Gastroesophageal sphincter (tissue), 3 donors: Measurements from ENCODE around the gene DNAL4.

ENCODE experiments used
- CTCF ChIP-seq, 4 experiments: fragments of 200-600 bp in 2 of 4; fragments of 450-650 bp in 2 of 4; sonication (generic) in 1 of 4; IDR thresholded peaks; one replicate each; pipeline ENCODE4 v1.5.1; 2017 to 2019; ENCODE audit warnings: antibody characterized with exemption in 4 of 4, mild to moderate bottlenecking in 2 of 4, moderate library complexity in 2 of 4
- EP300 ChIP-seq: sonication (generic); formaldehyde crosslinking; IDR thresholded peaks from one replicate; pipeline ENCODE4 v1.6.1; 2017; ENCODE audit warnings: antibody characterized with exemption, mild to moderate bottlenecking
- POLR2A ChIP-seq, 2 donors: fragments of 450-650 bp; IDR thresholded peaks; one replicate each; pipeline ENCODE4 v1.6.1; 2017; ENCODE audit warnings: antibody characterized with exemption in 2 of 2, mild to moderate bottlenecking in 2 of 2, moderate library complexity in 1 of 2
- POLR2AphosphoS5 ChIP-seq: sonication (generic); formaldehyde crosslinking; IDR thresholded peaks from one replicate; pipeline ENCODE4 v1.6.1; 2017; ENCODE audit warnings: antibody characterized with exemption

GRCh38 chr22:38732251-38732815, 61.6 kb downstream of the DNAL4 start:
- no peak for TF ChIP-seq POLR2A (IDR thresholded peaks at IDR 0.05)
- no peak for TF ChIP-seq CTCF (IDR thresholded peaks at IDR 0.05)
- TF ChIP-seq POLR2AphosphoS5: peak; percentile 41
- no peak for TF ChIP-seq EP300
